Ascending aorta (tissue), 2 donors: Measurements from ENCODE around the gene NACA. TPM values are rescaled to one million over a fixed set of nuclear protein-coding genes. Genes with fewer than 3 reads are reported as not detected.

Source experiments
- DNase-seq, 2 donors: peaks; one replicate each; pipeline ENCODE4 v3.0.0-alpha.2; 2019; ENCODE audit warnings: low spot score in 2 of 2
- H3K27ac ChIP-seq, 2 donors: fragments of 200-600 bp; sonication (generic); one replicate each; pipeline ENCODE4 v1.5.1; 2016 to 2017; ENCODE audit warnings: mild to moderate bottlenecking in 1 of 2
- H3K27me3 ChIP-seq: fragments of 200-600 bp; sonication (generic); one replicate; pipeline ENCODE4 v1.5.1; 2017
- H3K36me3 ChIP-seq, 2 donors: fragments of 200-600 bp; sonication (generic); one replicate each; pipeline ENCODE4 v1.5.1; 2016
- H3K4me1 ChIP-seq, 2 donors: fragments of 200-600 bp; sonication (generic); one replicate each; pipeline ENCODE4 v1.5.1; 2016 to 2017; ENCODE audit warnings: mild to moderate bottlenecking in 1 of 2
- H3K4me3 ChIP-seq, 2 donors: fragments of 200-600 bp; sonication (generic); one replicate each; pipeline ENCODE4 v1.5.1; 2016 to 2017; ENCODE audit warnings: mild to moderate bottlenecking in 1 of 2
- H3K9me3 ChIP-seq, 2 donors: fragments of 200-600 bp; sonication (generic); one replicate each; pipeline ENCODE4 v1.5.1; 2016
- CTCF ChIP-seq, 3 experiments: fragments of 200-600 bp in 2 of 3; fragments of 450-650 bp in 1 of 3; sonication (generic) in 2 of 3; IDR thresholded peaks; one replicate each; pipeline ENCODE4 v1.5.1; 2016 to 2019; ENCODE audit warnings: antibody characterized with exemption in 3 of 3, mild to moderate bottlenecking in 1 of 3, moderate library complexity in 1 of 3
- intact Hi-C: fragments of 100-400 bp; cut with DNase I; formaldehyde crosslinking; loops from one replicate; pipeline ENCODE4 v1.15.1; 2023
- total RNA-seq: library from RNA; depleted of rRNA; stranded (reverse); fragments of >200 nt; gene quantifications from one replicate; pipeline ENCODE4 v1.1.0, GENCODE V29; 2016

Gene NACA
- total RNA-seq, 1 donor from 2014 or later = 490 TPM

DNA sequence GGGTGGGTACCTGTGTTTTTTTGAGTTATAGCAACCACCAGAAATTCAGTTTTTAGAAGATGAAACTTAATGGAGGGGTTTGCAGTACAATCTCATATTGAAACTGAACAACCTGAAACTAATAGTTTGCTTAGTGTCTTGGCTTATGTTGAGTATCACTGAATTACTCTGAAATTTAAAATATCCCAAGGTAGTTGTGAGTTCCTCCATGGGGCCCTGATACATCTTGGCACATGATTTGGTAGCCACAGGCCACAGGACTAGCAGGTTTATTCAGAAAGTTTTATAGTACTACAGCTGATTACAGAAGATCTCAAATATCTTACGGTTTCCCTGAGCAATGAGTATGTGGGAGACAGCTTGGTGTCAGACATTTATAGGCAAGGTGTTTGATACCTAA, 47.4 kb downstream of the NACA start:
- DNase-seq = no peak
- intact Hi-C loops = no loop called here
- H3K4me3 ChIP-seq = no peak overlapping the region
- peaks cover 0 to 10% of the 10 kb centered on the region in 2 donors for H3K36me3 ChIP-seq
- H3K9me3 ChIP-seq = no peaks in the 10 kb centered on the region
- no peak overlapping the region for H3K27ac ChIP-seq
- no peak for TF ChIP-seq CTCF (IDR thresholded peaks at IDR 0.05)
- H3K27me3 ChIP-seq = no peaks in the 10 kb centered on the region
- H3K4me1 ChIP-seq = peaks cover 1 to 20% of the 10 kb centered on the region in 2 donors

- no peak overlapping the region for H3K4me3 ChIP-seq
- DNase-seq = no peak
- H3K27ac ChIP-seq = no peak overlapping the region
- peaks cover 6 to 14% of the 10 kb centered on the region in 2 donors for H3K36me3 ChIP-seq
- no peaks in the 10 kb centered on the region for H3K9me3 ChIP-seq
- peaks cover 0 to 20% of the 10 kb centered on the region in 2 donors for H3K4me1 ChIP-seq
- intact Hi-C loops = no loop called here
- H3K27me3 ChIP-seq = no peaks in the 10 kb centered on the region
- no peak for TF ChIP-seq CTCF (IDR thresholded peaks at IDR 0.05)
Measured at GRCh38 chr12:56676851-56677580, 48.1 kb downstream of the NACA start.

DNA sequence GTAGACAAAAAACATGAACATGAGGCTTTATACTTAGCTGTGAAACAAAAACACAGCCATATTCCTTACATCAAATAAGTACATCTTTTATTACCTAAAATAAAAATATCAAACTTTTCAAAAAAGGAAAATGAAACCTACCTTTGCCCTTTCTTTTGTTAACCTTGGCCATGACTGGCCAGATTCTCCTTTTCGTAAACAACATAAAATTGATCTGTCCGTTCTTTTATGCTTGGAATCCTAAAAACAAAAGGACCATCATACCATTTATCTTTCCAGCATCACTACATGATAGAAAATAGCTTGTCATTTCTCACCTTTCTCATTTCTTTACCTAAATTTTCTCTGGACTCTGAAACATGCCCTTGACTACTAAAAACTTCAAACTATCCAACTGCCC, 53.5 kb downstream of the NACA start:
- DNase-seq = no peak
- Histone ChIP-seq H3K27me3 (no peaks in the 10 kb centered on the region), H3K4me1 (no peaks in the 10 kb centered on the region), H3K4me3 (no peak overlapping the region), H3K36me3 (peaks cover 50 to 56% of the 10 kb centered on the region in 2 donors), H3K27ac (no peak overlapping the region), H3K9me3 (no peaks in the 10 kb centered on the region)
- no peak for TF ChIP-seq CTCF (IDR thresholded peaks at IDR 0.05)
- intact Hi-C loops = no loop called here

DNA sequence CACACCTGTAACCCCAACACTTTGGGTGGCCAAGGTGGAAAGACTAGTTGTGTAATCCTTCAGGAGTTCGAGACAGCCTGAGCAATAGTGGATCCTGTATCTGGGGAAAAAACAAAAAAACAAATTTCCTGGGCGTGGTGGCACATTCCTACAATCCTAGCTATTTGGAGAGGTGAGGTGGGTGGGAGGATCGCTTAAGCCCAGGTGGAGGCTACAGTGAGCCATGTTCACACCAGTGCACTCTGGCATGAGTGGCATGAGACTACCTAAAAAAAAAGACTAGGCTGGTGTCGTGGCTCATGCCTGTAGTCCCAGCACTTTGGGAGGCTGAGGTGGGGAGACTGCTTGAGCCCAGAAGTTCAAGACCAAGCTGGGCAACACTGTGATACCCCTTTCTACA, 54.3 kb downstream of the NACA start:
- Histone ChIP-seq H3K27me3 (no peaks in the 10 kb centered on the region), H3K9me3 (no peaks in the 10 kb centered on the region), H3K27ac (no peak overlapping the region), H3K4me3 (no peak overlapping the region), H3K36me3 (peaks cover 58 to 63% of the 10 kb centered on the region in 2 donors), H3K4me1 (no peaks in the 10 kb centered on the region)
- intact Hi-C loops = no loop called here
- no peak for TF ChIP-seq CTCF (IDR thresholded peaks at IDR 0.05)
- no peak for DNase-seq

GRCh38 chr12:56668197-56668457, 57.0 kb downstream of the NACA start:
- Histone ChIP-seq H3K4me3 (no peak overlapping the region), H3K9me3 (no peaks in the 10 kb centered on the region), H3K27ac (no peak overlapping the region), H3K4me1 (no peaks in the 10 kb centered on the region), H3K36me3 (peaks cover 78 to 90% of the 10 kb centered on the region in 2 donors), H3K27me3 (no peaks in the 10 kb centered on the region)
- intact Hi-C loops = no loop called here
- no peak for TF ChIP-seq CTCF (IDR thresholded peaks at IDR 0.05)
- DNase-seq = no peak

Other genes starting within 250 kb of the NACA start
- gene GLS2, start 237.1 kb downstream of the NACA start, total RNA-seq = not detected
- 21.3 TPM for gene RBMS2, start 203.5 kb downstream of the NACA start, total RNA-seq
- gene BAZ2A, start 95.0 kb downstream of the NACA start, total RNA-seq = 118 TPM
- gene ATP5F1B, start 79.3 kb downstream of the NACA start, total RNA-seq = 197 TPM
- 62.2 TPM for gene PTGES3, start 37.0 kb downstream of the NACA start, total RNA-seq
- gene PRIM1, start 27.0 kb upstream of the NACA start, total RNA-seq = 20.9 TPM
- not detected for gene HSD17B6, start 38.0 kb upstream of the NACA start, total RNA-seq
- not detected for gene SDR9C7, start 209.1 kb upstream of the NACA start, total RNA-seq
- gene RDH16, start 232.3 kb upstream of the NACA start, total RNA-seq = 5.6 TPM